IMR-90 (cell line): ENCODE data around the gene IDH3B. TPM values are rescaled to one million over a fixed set of nuclear protein-coding genes. Genes with fewer than 3 reads are reported as not detected.

Experiments used
- ATAC-seq: fragments of 200-7000 bp; cut with Tn5 transposase; 2 replicates; pipeline ENCODE4 v1.9.1; 2020; ENCODE audit warnings: low read depth, mild to moderate bottlenecking, moderate library complexity
- BruUV-seq: library from RNA; stranded (reverse); fragments of 400-500 nt; replicated peaks from 2 replicates; lab custom pipeline; 2021; lab: Mats Ljungman, UMichigan
- CTCF ChIA-PET: fragments of 300-600 bp; formaldehyde crosslinking; extraction: SDS; loops from one replicate; lab custom pipeline; 2021; ENCODE audit warnings: antibody characterized with exemption; lab: Yijun Ruan, JAX
- POLR2A ChIA-PET: fragments of 300-600 bp; sonication (Branson Sonifier 250); formaldehyde crosslinking; loops from one replicate; lab custom pipeline; 2022; ENCODE audit warnings: antibody characterized with exemption; ENCODE audit not compliant: unreplicated experiment; lab: Charles Lee
- DNase-seq: peaks from one replicate; pipeline ENCODE4 v3.0.0; 2013
- H2AFZ ChIP-seq: replicated peaks from 2 replicates; pipeline ENCODE3; 2013; ENCODE audit warnings: low read length, mild to moderate bottlenecking; ENCODE audit not compliant: poor library complexity
- H2AK5ac ChIP-seq: 2 replicates; pipeline ENCODE4 v1.6.1; 2013; ENCODE audit warnings: low read depth, low read length, inconsistent platforms
- H2AK9ac ChIP-seq: replicated peaks from 2 replicates; pipeline ENCODE3; 2013; ENCODE audit warnings: mild to moderate bottlenecking, low read depth, low read length, moderate library complexity; ENCODE audit not compliant: poor library complexity
- H2BK120ac ChIP-seq: 2 replicates; pipeline ENCODE4 v1.6.1; 2013; ENCODE audit warnings: low read depth, low read length, inconsistent platforms
- H2BK15ac ChIP-seq: 3 replicates; pipeline ENCODE4 v1.6.1; 2013; ENCODE audit warnings: low read depth, low read length, inconsistent platforms
- H2BK20ac ChIP-seq: 2 replicates; pipeline ENCODE4 v1.6.1; 2013; ENCODE audit warnings: low read depth, mild to moderate bottlenecking, inconsistent platforms, low read length, moderate library complexity
- H2BK5ac ChIP-seq: 2 replicates; pipeline ENCODE4 v1.6.1; 2013; ENCODE audit warnings: mild to moderate bottlenecking, low read depth, low read length, inconsistent platforms; ENCODE audit not compliant: poor library complexity, severe bottlenecking
- H3K14ac ChIP-seq: replicated peaks from 2 replicates; pipeline ENCODE4 v1.6.1; 2013; ENCODE audit warnings: low read depth, low read length, inconsistent platforms
- H3K18ac ChIP-seq: 2 replicates; pipeline ENCODE4 v1.6.1; 2013; ENCODE audit warnings: low read depth, low read length, control low read depth
- H3K23ac ChIP-seq: 2 replicates; pipeline ENCODE4 v1.6.1; 2013; ENCODE audit warnings: low read depth, low read length, inconsistent platforms
- H3K27ac ChIP-seq: 2 replicates; pipeline ENCODE4 v1.5.1; 2013; ENCODE audit warnings: mild to moderate bottlenecking, control low read depth, low read length; ENCODE audit not compliant: insufficient read depth
- H3K27me3 ChIP-seq: 2 replicates; pipeline ENCODE4 v1.6.1; 2013; ENCODE audit warnings: low read length; ENCODE audit not compliant: control insufficient read depth, insufficient read depth
- H3K36me3 ChIP-seq: 2 replicates; pipeline ENCODE4 v1.6.1; 2013; ENCODE audit warnings: low read length, mixed read lengths; ENCODE audit not compliant: control insufficient read depth, insufficient read depth
- H3K4ac ChIP-seq: 2 replicates; pipeline ENCODE4 v1.6.1; 2013; ENCODE audit warnings: low read depth, low read length, inconsistent platforms
- H3K4me1 ChIP-seq: 2 replicates; pipeline ENCODE4 v1.6.1; 2013; ENCODE audit warnings: low read length, mixed read lengths; ENCODE audit not compliant: control insufficient read depth, insufficient read depth
- H3K4me2 ChIP-seq: 2 replicates; pipeline ENCODE4 v1.6.1; 2013; ENCODE audit warnings: low read depth, mild to moderate bottlenecking, control low read depth, low read length, moderate library complexity
- H3K4me3 ChIP-seq: 2 replicates; pipeline ENCODE4 v1.5.1; 2013; ENCODE audit warnings: low read depth, mild to moderate bottlenecking, control low read depth, low read length, moderate library complexity; ENCODE audit not compliant: insufficient read depth
- H3K56ac ChIP-seq: 2 replicates; pipeline ENCODE4 v1.6.1; 2013; ENCODE audit warnings: low read length, inconsistent platforms; ENCODE audit not compliant: insufficient read depth; ENCODE audit errors: extremely low read depth
- H3K79me1 ChIP-seq, 2 experiments: 2 replicates each; pipeline ENCODE4 v1.6.1; 2013; ENCODE audit warnings: low read length in 2 of 2, inconsistent platforms in 1 of 2, low read depth in 1 of 2
- H3K9ac ChIP-seq: 2 replicates; pipeline ENCODE4 v1.6.1; 2013; ENCODE audit warnings: low read depth, low read length, control low read depth
- H3K9me1 ChIP-seq: 2 replicates; pipeline ENCODE4 v1.6.1; 2013; ENCODE audit warnings: low read length, inconsistent platforms; ENCODE audit not compliant: insufficient read depth
- H3K9me3 ChIP-seq: 2 replicates; pipeline ENCODE4 v1.6.1; 2013; ENCODE audit warnings: low read length; ENCODE audit not compliant: control insufficient read depth, insufficient read depth
- H4K20me1 ChIP-seq: 2 replicates; pipeline ENCODE4 v1.6.1; 2013; ENCODE audit warnings: low read length, inconsistent platforms; ENCODE audit not compliant: insufficient read depth
- H4K5ac ChIP-seq: 2 replicates; pipeline ENCODE4 v1.6.1; 2013; ENCODE audit warnings: mild to moderate bottlenecking, low read depth, low read length, control low read depth
- H4K8ac ChIP-seq, 2 experiments: 2 replicates each; pipeline ENCODE4 v1.6.1; 2013; ENCODE audit warnings: low read depth in 2 of 2, low read length in 2 of 2, control low read depth in 1 of 2, inconsistent platforms in 1 of 2
- H4K91ac ChIP-seq: 2 replicates; pipeline ENCODE4 v1.6.1; 2013; ENCODE audit warnings: low read depth, low read length, inconsistent platforms; ENCODE audit not compliant: insufficient read depth
- BHLHE40 ChIP-seq: fragments of 150-350 bp; IDR thresholded peaks from 2 replicates; pipeline ENCODE4 v1.6.1; 2016; ENCODE audit warnings: mild to moderate bottlenecking, low read depth, low read length
- CEBPB ChIP-seq: IDR thresholded peaks from 2 replicates; pipeline ENCODE4 v1.6.1; 2012; ENCODE audit warnings: low read depth, low read length, improper control_type of control experiment
- CHD1 ChIP-seq: IDR thresholded peaks from 2 replicates; pipeline ENCODE4 v1.6.1; 2012; ENCODE audit warnings: low read depth, low read length, improper control_type of control experiment
- MAZ ChIP-seq: IDR thresholded peaks from 2 replicates; pipeline ENCODE4 v1.6.1; 2012; ENCODE audit warnings: low read depth, mild to moderate bottlenecking, low read length, improper control_type of control experiment, moderate library complexity, borderline replicate concordance
- MXI1 ChIP-seq: IDR thresholded peaks from 2 replicates; pipeline ENCODE4 v1.6.1; 2012; ENCODE audit warnings: low read depth, mild to moderate bottlenecking, low read length, moderate library complexity, borderline replicate concordance
- NFE2L2 ChIP-seq: fragments of 150-350 bp; IDR thresholded peaks from 2 replicates; pipeline ENCODE4 v1.6.1; 2016; ENCODE audit warnings: low read depth, mild to moderate bottlenecking, low read length
- RAD21 ChIP-seq: IDR thresholded peaks from 2 replicates; pipeline ENCODE4 v1.6.1; 2012; ENCODE audit warnings: low read length, improper control_type of control experiment
- WGBS, 2 experiments: methylation state at CpG; one replicate each; pipeline versions ENCODE4 v1.1.5 to v1.1.7; 2013; ENCODE audit warnings: missing lambda C conversion rate in 2 of 2; ENCODE audit not compliant: insufficient read length in 1 of 2; ENCODE audit errors: extremely low coverage in 2 of 2; 5-methylcytosine and 5-hydroxymethylcytosine counted together
- dilution Hi-C: fragments of 300-500 bp; cut with HindIII; formaldehyde crosslinking; loops from one replicate; pipeline ENCODE4 v1.14.3; 2018; ENCODE audit warnings: low sequenced_read_pairs; ENCODE audit not compliant: unreplicated experiment
- in situ Hi-C: fragments of 300-500 bp; cut with MboI; formaldehyde crosslinking; loops from 3 replicates; pipeline ENCODE4 v1.14.3; 2019; ENCODE audit warnings: low sequenced_read_pairs, inconsistent platforms, mixed read lengths
- intact Hi-C: fragments of 100-400 bp; cut with micrococcal nuclease; formaldehyde crosslinking; loops from 2 replicates; pipeline ENCODE4 v1.10.0; 2022
- polyA plus RNA-seq, 3 experiments: library from polyadenylated mRNA; depleted of rRNA; stranded (reverse); fragments of >200 nt; gene quantifications; 2 replicates each; pipeline ENCODE4 v1.2.3, GENCODE V29; 2012; ENCODE audit warnings: low replicate concordance in 1 of 3
- total RNA-seq: library from RNA; depleted of rRNA; stranded (reverse); fragments of >200 nt; gene quantifications from 2 replicates; pipeline ENCODE4 v1.2.3, GENCODE V29; 2012

Gene IDH3B
- total and polyA plus RNA-seq, 2 of the 4 experiments (the other 2 are of a cell fraction) = 151 to 160 TPM

GRCh38 chr20:2707353-2708072 lies 43.5 kb upstream of the IDH3B start:
- Histone ChIP-seq H3K4ac (no peak overlapping the region), H2BK15ac (no peak overlapping the region), H4K8ac (no peak overlapping the region), H3K4me3 (no peak overlapping the region), H4K20me1 (no peaks in the 10 kb centered on the region), H3K56ac (no peak overlapping the region), H2AK9ac (no peak overlapping the region), H3K9me1 (no peaks in the 10 kb centered on the region), H3K4me1 (no peaks in the 10 kb centered on the region), H2AK5ac (no peak overlapping the region), H4K91ac (no peak overlapping the region), H3K27ac (no peak overlapping the region), H3K23ac (no peak overlapping the region), H2BK20ac (no peak overlapping the region), H3K14ac (no peak overlapping the region), H3K9me3 (no peaks in the 10 kb centered on the region), H2AFZ (no peak overlapping the region), H4K5ac (no peak overlapping the region), H3K27me3 (peaks cover 30% of the 10 kb centered on the region), H3K18ac (no peak overlapping the region), H3K79me1 (no peaks in the 10 kb centered on the region), H2BK5ac (no peak overlapping the region), H2BK120ac (no peak overlapping the region), H3K9ac (no peak overlapping the region), H3K4me2 (no peak overlapping the region), H3K36me3 (no peaks in the 10 kb centered on the region)
- DNase-seq (no peak), ATAC-seq (no peak)
- TF ChIP-seq MAZ = no peak
- TF ChIP-seq BHLHE40 = no peak
- no peak for TF ChIP-seq NFE2L2
- TF ChIP-seq CEBPB = no peak
- no peak for TF ChIP-seq RAD21
- TF ChIP-seq MXI1 = no peak
- no peak for TF ChIP-seq CHD1
- ChIA-PET CTCF (interaction anchor here (0.9 kb wide), 1 partner anchor 11 kb away, joined by 3 read pairs; no protein-coding TSS in a partner anchor), POLR2A (interaction anchor here (0.5 kb wide), 2 partner anchors 11 to 18 kb away, joined by 3 read pairs; no protein-coding TSS in a partner anchor)
- intact Hi-C loops = no loop called here
- WGBS, 2 experiments = no CpG with 5 or more reads among the region's 12 CpGs
- no TSS peak for BruUV-seq
- dilution Hi-C loops = no loop called here
- in situ Hi-C loops = no loop called here
